Trophoblast cell (in vitro differentiated cells and primary cell): ENCODE results near the gene ZFHX3.

ENCODE experiments used
- DNase-seq, 2 donors: peaks; one replicate each; pipeline ENCODE4 v3.0.0-alpha.2; 2016
- H2AFZ ChIP-seq: 2 replicates; pipeline ENCODE4 v1.6.1; 2013; ENCODE audit warnings: low read length, moderate library complexity, mild to moderate bottlenecking; ENCODE audit not compliant: insufficient read depth, poor library complexity
- H2AK5ac ChIP-seq: 2 replicates; pipeline ENCODE4 v1.6.1; 2013; ENCODE audit warnings: mild to moderate bottlenecking, low read length
- H2BK120ac ChIP-seq: 2 replicates; pipeline ENCODE4 v1.6.1; 2013; ENCODE audit warnings: low read length, mild to moderate bottlenecking, moderate library complexity; ENCODE audit not compliant: insufficient read depth, poor library complexity
- H2BK12ac ChIP-seq: 2 replicates; pipeline ENCODE4 v1.6.1; 2013; ENCODE audit warnings: mild to moderate bottlenecking, low read length, moderate library complexity
- H2BK5ac ChIP-seq: 2 replicates; pipeline ENCODE4 v1.6.1; 2013; ENCODE audit warnings: low read length, low read depth, moderate library complexity, mild to moderate bottlenecking; ENCODE audit not compliant: poor library complexity
- H3K14ac ChIP-seq: 2 replicates; pipeline ENCODE4 v1.6.1; 2013; ENCODE audit warnings: mild to moderate bottlenecking, low read length
- H3K18ac ChIP-seq: 2 replicates; pipeline ENCODE4 v1.6.1; 2013; ENCODE audit warnings: mild to moderate bottlenecking, low read length
- H3K23ac ChIP-seq: 2 replicates; pipeline ENCODE4 v1.6.1; 2013; ENCODE audit warnings: low read length
- H3K27ac ChIP-seq: 2 replicates; pipeline ENCODE4 v1.5.1; 2013; ENCODE audit warnings: low read depth, mild to moderate bottlenecking, inconsistent platforms, low read length, moderate library complexity
- H3K27me3 ChIP-seq: 2 replicates; pipeline ENCODE4 v1.6.1; 2013; ENCODE audit warnings: inconsistent platforms, mild to moderate bottlenecking, low read length, moderate library complexity; ENCODE audit not compliant: insufficient read depth
- H3K36me3 ChIP-seq, 2 experiments: 1 replicate in 1 of 2; 2 replicates in 1 of 2; pipeline ENCODE4 v1.6.1; 2013; ENCODE audit warnings: low read length in 2 of 2, mild to moderate bottlenecking in 2 of 2, moderate library complexity in 1 of 2; ENCODE audit not compliant: insufficient read depth in 2 of 2, control insufficient read depth in 1 of 2
- H3K4ac ChIP-seq: 2 replicates; pipeline ENCODE4 v1.6.1; 2013; ENCODE audit warnings: low read depth, mild to moderate bottlenecking, low read length, moderate library complexity
- H3K4me1 ChIP-seq, 2 experiments: 1 replicate in 1 of 2; 2 replicates in 1 of 2; pipeline ENCODE4 v1.6.1; 2013; ENCODE audit warnings: low read length in 2 of 2, mild to moderate bottlenecking in 2 of 2, moderate library complexity in 1 of 2; ENCODE audit not compliant: insufficient read depth in 2 of 2, control insufficient read depth in 1 of 2
- H3K4me2 ChIP-seq: 2 replicates; pipeline ENCODE4 v1.6.1; 2013; ENCODE audit warnings: inconsistent platforms, mild to moderate bottlenecking, low read length, moderate library complexity
- H3K4me3 ChIP-seq: 2 replicates; pipeline ENCODE4 v1.5.1; 2013; ENCODE audit warnings: mild to moderate bottlenecking, low read depth, low read length, inconsistent platforms
- H3K79me1 ChIP-seq: one replicate; pipeline ENCODE4 v1.6.1; 2013; ENCODE audit warnings: low read length
- H3K79me2 ChIP-seq: 2 replicates; pipeline ENCODE4 v1.6.1; 2013; ENCODE audit warnings: low read length, mild to moderate bottlenecking; ENCODE audit not compliant: control insufficient read depth, insufficient read depth, poor library complexity
- H3K9ac ChIP-seq: 2 replicates; pipeline ENCODE4 v1.6.1; 2013; ENCODE audit warnings: mild to moderate bottlenecking, low read length
- H3K9me3 ChIP-seq: 2 replicates; pipeline ENCODE4 v1.6.1; 2013; ENCODE audit warnings: low read depth, mild to moderate bottlenecking, control low read depth, inconsistent platforms, low read length; ENCODE audit not compliant: insufficient read depth
- H4K12ac ChIP-seq: 2 replicates; pipeline ENCODE4 v1.6.1; 2013; ENCODE audit warnings: low read depth, mild to moderate bottlenecking, low read length, moderate library complexity
- H4K8ac ChIP-seq: 2 replicates; pipeline ENCODE4 v1.6.1; 2013; ENCODE audit warnings: low read depth, mild to moderate bottlenecking, low read length, moderate library complexity
- H4K91ac ChIP-seq: one replicate; pipeline ENCODE4 v1.6.1; 2013; ENCODE audit warnings: low read depth, mild to moderate bottlenecking, low read length, moderate library complexity
- WGBS: extraction: QIAGEN DNeasy Blood & Tissue Kit; methylation state at CpG from one replicate; pipeline ENCODE4 v1.1.7; 2013; ENCODE audit warnings: missing lambda C conversion rate; ENCODE audit not compliant: insufficient read length, insufficient coverage; ENCODE audit errors: extremely low coverage; 5-methylcytosine and 5-hydroxymethylcytosine counted together

ZFHX3 gene

GRCh38 chr16:72956124-72957064 lies 91.5 kb downstream of the ZFHX3 start:
- WGBS: no CpG with 5 or more reads among the region's 14 CpGs
- Histone ChIP-seq H3K36me3 (peaks cover 26 to 28% of the 10 kb centered on the region in 2 experiments), H3K27ac (no peak overlapping the region), H3K9me3 (no peaks in the 10 kb centered on the region), H3K79me1 (peaks cover 12% of the 10 kb centered on the region), H2AFZ (no peak overlapping the region), H2BK5ac (no peak overlapping the region), H3K4ac (no peak overlapping the region), H4K91ac (no peak overlapping the region), H3K4me3 (no peak overlapping the region), H3K4me1 (peaks cover 28 to 29% of the 10 kb centered on the region in 2 experiments), H3K23ac (no peak overlapping the region), H3K27me3 (no peaks in the 10 kb centered on the region), H3K4me2 (no peak overlapping the region), H2BK12ac (no peak overlapping the region), H2AK5ac (no peak overlapping the region), H3K9ac (no peak overlapping the region), H3K14ac (no peak overlapping the region), H4K12ac (no peak overlapping the region), H3K18ac (no peak overlapping the region), H3K79me2 (peaks cover 10% of the 10 kb centered on the region), H4K8ac (no peak overlapping the region), H2BK120ac (no peak overlapping the region)
- no peak for DNase-seq

DNA sequence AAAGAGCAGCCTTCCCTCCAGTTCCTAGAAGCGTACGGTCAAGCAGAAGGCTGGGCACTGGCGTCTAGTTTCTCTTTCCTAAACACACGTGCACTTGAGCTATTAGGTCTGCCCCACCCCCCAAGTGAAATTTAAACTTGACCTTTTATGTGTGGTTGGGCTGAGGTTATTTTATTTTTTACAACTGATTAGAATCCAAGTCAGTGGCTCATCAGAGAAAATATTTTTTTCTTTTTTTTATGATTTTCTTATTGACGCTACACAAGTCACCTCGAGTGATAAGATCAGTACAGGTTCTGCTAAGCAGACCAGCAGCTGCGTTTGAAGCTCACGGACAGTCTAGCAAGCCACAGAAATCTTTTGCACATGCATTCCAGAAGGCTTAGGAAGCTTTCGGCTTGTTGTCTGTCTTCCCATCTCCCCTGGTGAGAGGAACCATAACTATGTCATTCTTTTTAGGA lies 95.1 kb downstream of the ZFHX3 start:
- Histone ChIP-seq H4K8ac (no peak overlapping the region), H2AK5ac (no peak overlapping the region), H3K9me3 (peaks cover 6% of the 10 kb centered on the region), H3K9ac (no peak overlapping the region), H4K12ac (no peak overlapping the region), H3K23ac (no peak overlapping the region), H3K4me1 (peaks cover 18 to 30% of the 10 kb centered on the region in 2 experiments), H3K79me2 (peaks cover 2% of the 10 kb centered on the region), H4K91ac (peak overlapping the region; percentile 52), H3K27ac (peak overlapping the region; percentile 45), H2AFZ (no peak overlapping the region), H3K18ac (no peak overlapping the region), H3K4me2 (peak overlapping the region; percentile 20), H2BK12ac (no peak overlapping the region), H3K14ac (no peak overlapping the region), H2BK5ac (peak overlapping the region; percentile 14), H3K36me3 (peaks cover 13 to 20% of the 10 kb centered on the region in 2 experiments), H2BK120ac (no peak overlapping the region), H3K79me1 (peaks cover 15% of the 10 kb centered on the region), H3K4ac (no peak overlapping the region), H3K4me3 (no peak overlapping the region), H3K27me3 (no peaks in the 10 kb centered on the region)
- WGBS: no CpG with 5 or more reads among the region's 9 CpGs
- peak; percentile 88 to 92 for DNase-seq

DNA sequence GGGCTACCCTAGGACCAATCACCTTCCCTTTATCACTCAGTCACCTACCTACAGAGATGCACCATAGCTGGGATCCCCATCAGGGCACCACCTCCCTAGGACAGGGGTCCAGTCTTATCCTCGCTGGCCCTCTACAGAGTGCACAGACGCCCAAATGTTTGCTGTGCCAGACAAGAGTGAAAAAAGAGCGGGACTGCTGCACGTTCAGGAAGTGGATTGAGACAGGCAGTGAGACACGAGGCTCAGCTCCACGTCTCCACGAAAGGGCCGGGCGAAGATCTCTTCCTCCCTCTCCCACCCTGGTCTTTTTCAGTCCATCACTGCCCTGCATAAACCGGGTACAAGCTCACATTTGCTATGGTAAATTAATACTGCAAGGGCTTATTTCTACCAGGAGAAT lies 95.5 kb downstream of the ZFHX3 start:
- no CpG with 5 or more reads among the region's 10 CpGs for WGBS
- Histone ChIP-seq H2AFZ (no peak overlapping the region), H3K27ac (peak overlapping the region; percentile 45), H3K14ac (peak overlapping the region; percentile 21), H2AK5ac (peak overlapping the region; percentile 17), H3K4me1 (peaks cover 20 to 33% of the 10 kb centered on the region in 2 experiments), H3K4me2 (peak overlapping the region; percentile 20), H2BK5ac (peak overlapping the region; percentile 14), H3K4ac (peak overlapping the region; percentile 38), H3K27me3 (no peaks in the 10 kb centered on the region), H4K8ac (no peak overlapping the region), H3K79me1 (peaks cover 15% of the 10 kb centered on the region), H2BK120ac (no peak overlapping the region), H4K91ac (peak overlapping the region; percentile 52), H4K12ac (no peak overlapping the region), H2BK12ac (peak overlapping the region; percentile 19), H3K18ac (peak overlapping the region; percentile 31), H3K9ac (no peak overlapping the region), H3K9me3 (peaks cover 6% of the 10 kb centered on the region), H3K36me3 (peaks cover 9 to 19% of the 10 kb centered on the region in 2 experiments), H3K79me2 (peaks cover 2% of the 10 kb centered on the region), H3K4me3 (no peak overlapping the region), H3K23ac (no peak overlapping the region)
- DNase-seq: no peak

DNA sequence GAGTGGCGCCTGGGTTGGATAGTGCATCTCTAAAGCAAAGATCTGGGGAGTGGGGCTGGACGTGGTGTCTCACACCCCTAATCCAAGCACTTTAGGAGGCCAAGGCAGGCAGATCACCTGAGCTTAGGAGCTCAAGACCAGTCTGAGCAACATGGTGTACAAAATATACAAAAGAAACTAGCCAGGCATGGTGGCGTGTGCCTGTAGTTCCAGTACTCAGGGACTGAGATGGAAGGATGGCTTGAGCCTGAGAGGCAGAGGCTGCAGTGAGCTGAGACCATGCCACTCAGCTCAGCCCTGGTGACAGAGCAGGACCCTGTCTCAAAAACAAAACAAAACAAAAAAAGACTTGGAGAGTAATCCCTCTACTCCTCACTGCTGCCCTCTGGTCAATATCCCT lies 96.0 kb downstream of the ZFHX3 start:
- Histone ChIP-seq H2BK12ac (peak overlapping the region; percentile 19), H3K4ac (no peak overlapping the region), H3K9ac (no peak overlapping the region), H4K12ac (no peak overlapping the region), H3K36me3 (peaks cover 10 to 15% of the 10 kb centered on the region in 2 experiments), H2BK120ac (no peak overlapping the region), H3K4me1 (peaks cover 24 to 36% of the 10 kb centered on the region in 2 experiments), H2AFZ (no peak overlapping the region), H3K4me3 (no peak overlapping the region), H3K79me2 (peaks cover 4% of the 10 kb centered on the region), H3K9me3 (peaks cover 6% of the 10 kb centered on the region), H2BK5ac (no peak overlapping the region), H3K14ac (peak overlapping the region; percentile 21), H4K8ac (no peak overlapping the region), H4K91ac (peak overlapping the region; percentile 52), H3K23ac (no peak overlapping the region), H2AK5ac (peak overlapping the region; percentile 17), H3K18ac (peak overlapping the region; percentile 31), H3K4me2 (no peak overlapping the region), H3K27me3 (no peaks in the 10 kb centered on the region), H3K27ac (no peak overlapping the region), H3K79me1 (peaks cover 15% of the 10 kb centered on the region)
- WGBS: no CpG with 5 or more reads among the region's 3 CpGs
- DNase-seq: no peak
